Measurements from ENCODE around the gene PWWP2A. TPM values are rescaled to one million over a fixed set of nuclear protein-coding genes. Genes with fewer than 3 reads are reported as not detected.
A peak's percentile ranks its signal among the peaks of the same experiment; 100 is the strongest.

The PWWP2A gene
- total RNA-seq, 1 donor from 2014 or later, result 26.7 TPM

DNA sequence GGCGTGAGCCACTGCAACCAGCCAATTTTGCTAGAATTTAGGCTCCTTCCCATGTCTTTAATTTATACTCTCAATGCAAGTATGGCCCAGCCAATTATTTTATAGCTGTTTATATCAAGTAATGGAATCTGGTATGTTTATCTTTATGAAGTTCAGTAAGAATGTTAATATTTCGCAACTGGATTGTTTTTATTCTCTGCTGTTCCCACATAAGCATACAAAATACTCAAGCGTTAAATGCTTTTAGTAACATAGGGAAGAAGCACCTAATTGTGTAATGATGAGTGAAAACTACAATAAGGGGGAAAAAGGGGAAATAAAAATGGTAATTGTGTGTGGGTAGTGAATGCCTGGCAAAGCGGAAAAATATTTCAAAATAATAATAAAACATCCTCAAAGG lies 21.3 kb downstream of the PWWP2A start:
- TF ChIP-seq, protein P1, sequence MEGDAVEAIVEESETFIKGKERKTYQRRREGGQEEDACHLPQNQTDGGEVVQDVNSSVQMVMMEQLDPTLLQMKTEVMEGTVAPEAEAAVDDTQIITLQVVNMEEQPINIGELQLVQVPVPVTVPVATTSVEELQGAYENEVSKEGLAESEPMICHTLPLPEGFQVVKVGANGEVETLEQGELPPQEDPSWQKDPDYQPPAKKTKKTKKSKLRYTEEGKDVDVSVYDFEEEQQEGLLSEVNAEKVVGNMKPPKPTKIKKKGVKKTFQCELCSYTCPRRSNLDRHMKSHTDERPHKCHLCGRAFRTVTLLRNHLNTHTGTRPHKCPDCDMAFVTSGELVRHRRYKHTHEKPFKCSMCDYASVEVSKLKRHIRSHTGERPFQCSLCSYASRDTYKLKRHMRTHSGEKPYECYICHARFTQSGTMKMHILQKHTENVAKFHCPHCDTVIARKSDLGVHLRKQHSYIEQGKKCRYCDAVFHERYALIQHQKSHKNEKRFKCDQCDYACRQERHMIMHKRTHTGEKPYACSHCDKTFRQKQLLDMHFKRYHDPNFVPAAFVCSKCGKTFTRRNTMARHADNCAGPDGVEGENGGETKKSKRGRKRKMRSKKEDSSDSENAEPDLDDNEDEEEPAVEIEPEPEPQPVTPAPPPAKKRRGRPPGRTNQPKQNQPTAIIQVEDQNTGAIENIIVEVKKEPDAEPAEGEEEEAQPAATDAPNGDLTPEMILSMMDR (IDR thresholded peaks at IDR 0.05), result no peak
- H3K9me3 ChIP-seq, result no peaks in the 10 kb centered on the region
- no peak overlapping the region for H3K27ac ChIP-seq
- H3K4me1 ChIP-seq, result peaks cover 6% of the 10 kb centered on the region
- peaks cover 8% of the 10 kb centered on the region for H3K36me3 ChIP-seq
- intact Hi-C loops (cut with DNase I), result no loop called here
- no peaks in the 10 kb centered on the region for H3K27me3 ChIP-seq
- no peak overlapping the region for H3K4me3 ChIP-seq
- ATAC-seq (peak; percentile 65), DNase-seq (no peak)

DNA sequence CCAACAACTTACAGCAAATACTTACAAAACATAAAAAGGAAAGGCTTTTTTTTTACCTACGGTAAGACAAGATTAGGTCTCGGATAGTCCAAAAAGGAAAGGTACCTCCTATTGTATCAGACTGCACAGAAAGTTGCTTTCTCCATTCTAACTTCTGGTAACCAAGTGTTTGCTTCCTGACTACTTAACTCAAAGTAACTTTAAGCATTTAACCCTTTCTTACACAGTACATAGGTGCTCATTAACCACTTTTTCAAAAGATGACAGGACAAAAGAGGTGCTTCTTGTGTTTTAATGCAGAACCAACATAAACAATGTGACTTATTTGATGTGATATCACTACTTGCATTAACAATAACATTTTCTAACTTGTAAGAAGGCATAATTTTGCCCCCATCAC lies 23.1 kb downstream of the PWWP2A start:
- Histone ChIP-seq H3K36me3 (peaks cover 18% of the 10 kb centered on the region), H3K27me3 (no peaks in the 10 kb centered on the region), H3K4me1 (no peaks in the 10 kb centered on the region), H3K4me3 (no peak overlapping the region), H3K9me3 (no peaks in the 10 kb centered on the region), H3K27ac (peak overlapping the region; percentile 42)
- TF ChIP-seq, protein P1 (IDR thresholded peaks at IDR 0.05), result no peak
- intact Hi-C loops (cut with DNase I), result no loop called here
- ATAC-seq (peak; percentile 53), DNase-seq (no peak)

DNA sequence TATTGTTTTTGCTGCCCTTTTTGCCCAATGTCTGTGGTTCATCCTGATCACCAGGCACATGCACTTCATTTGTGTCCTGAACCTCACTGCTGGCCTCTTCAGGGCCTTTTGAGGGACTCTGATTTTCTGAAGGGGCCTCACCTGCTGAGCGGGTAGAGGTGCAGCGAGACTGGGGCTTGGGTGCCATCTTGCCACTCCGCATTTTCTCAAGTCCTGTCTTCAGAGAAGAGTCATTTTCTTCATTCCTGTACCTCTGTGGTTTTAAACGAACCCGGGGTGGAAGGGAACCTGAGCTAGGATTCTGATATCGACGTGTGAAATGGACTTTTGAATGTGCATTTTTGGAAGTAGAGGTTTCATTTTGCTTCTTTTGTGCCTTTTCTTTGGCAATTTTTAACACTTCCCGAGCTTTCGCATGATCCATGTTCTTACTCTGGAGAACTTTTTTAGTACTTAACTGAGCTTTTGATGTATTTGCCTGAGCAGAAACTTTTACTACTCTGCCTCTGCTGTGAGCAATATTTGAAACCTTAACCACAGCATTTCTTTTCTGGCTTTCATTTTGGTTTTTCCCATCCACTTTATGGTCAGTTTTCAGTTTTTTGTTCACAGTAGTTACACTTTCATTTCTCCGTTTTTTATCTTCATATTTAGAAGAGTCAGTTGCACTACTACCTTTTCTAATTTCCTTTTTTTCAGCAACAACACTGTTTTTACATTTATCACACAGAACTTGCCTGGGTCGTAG lies 26.1 kb downstream of the PWWP2A start:
- Histone ChIP-seq H3K4me1 (no peaks in the 10 kb centered on the region), H3K27ac (no peak overlapping the region), H3K36me3 (peaks cover 18% of the 10 kb centered on the region), H3K9me3 (no peaks in the 10 kb centered on the region), H3K4me3 (no peak overlapping the region), H3K27me3 (no peaks in the 10 kb centered on the region)
- intact Hi-C loops (cut with DNase I), result no loop called here
- TF ChIP-seq, protein P1 (IDR thresholded peaks at IDR 0.05), result no peak
- ATAC-seq (no peak), DNase-seq (no peak)

DNA sequence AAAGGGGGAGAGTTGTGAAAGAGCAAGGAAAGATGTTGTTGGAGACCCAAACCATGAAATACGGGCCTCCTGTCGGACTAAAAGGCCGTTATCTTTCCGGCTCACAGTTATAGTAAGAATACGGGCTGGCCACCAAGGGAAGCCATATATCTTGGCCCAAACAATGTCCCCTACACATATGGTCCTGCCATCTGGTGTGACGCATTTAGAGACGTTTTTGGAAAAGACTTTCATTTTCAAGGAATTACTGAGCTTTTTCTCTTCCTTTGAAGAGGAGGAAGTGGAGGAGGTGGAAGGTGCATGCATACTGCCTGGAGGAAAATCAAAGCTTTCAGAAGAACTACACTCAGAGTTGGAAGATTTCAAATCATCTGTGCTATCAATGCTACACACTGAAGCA lies 26.7 kb downstream of the PWWP2A start:
- intact Hi-C loops (cut with DNase I), result no loop called here
- Histone ChIP-seq H3K4me1 (no peaks in the 10 kb centered on the region), H3K9me3 (no peaks in the 10 kb centered on the region), H3K27me3 (no peaks in the 10 kb centered on the region), H3K27ac (no peak overlapping the region), H3K36me3 (peaks cover 18% of the 10 kb centered on the region), H3K4me3 (no peak overlapping the region)
- DNase-seq (no peak), ATAC-seq (no peak)
- TF ChIP-seq, protein P1 (IDR thresholded peaks at IDR 0.05), result no peak

DNA sequence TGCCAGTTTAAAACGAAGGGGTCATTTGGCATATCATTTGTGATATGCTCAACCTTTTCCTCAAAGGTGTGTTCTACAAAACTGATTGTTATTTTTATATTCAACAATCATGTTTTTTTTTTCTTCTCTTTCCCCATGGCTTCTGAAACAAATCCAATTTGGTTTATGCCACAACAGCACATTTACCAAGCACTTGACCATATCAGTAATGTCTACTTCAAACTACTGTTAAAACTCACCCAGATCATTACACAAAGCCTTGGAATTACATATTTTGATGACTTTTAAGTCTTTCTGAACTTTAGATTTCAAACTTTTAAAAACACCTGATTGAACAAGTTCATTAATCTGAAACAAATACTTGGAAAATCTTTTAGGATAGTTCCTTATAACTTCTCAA lies 29.2 kb downstream of the PWWP2A start:
- peaks cover 18% of the 10 kb centered on the region for H3K36me3 ChIP-seq
- H3K4me1 ChIP-seq, result no peaks in the 10 kb centered on the region
- H3K27ac ChIP-seq, result no peak overlapping the region
- DNase-seq (no peak), ATAC-seq (no peak)
- TF ChIP-seq, protein P1 (IDR thresholded peaks at IDR 0.05), result no peak
- H3K27me3 ChIP-seq, result no peaks in the 10 kb centered on the region
- intact Hi-C loops (cut with DNase I), result no loop called here
- H3K4me3 ChIP-seq, result no peak overlapping the region
- no peaks in the 10 kb centered on the region for H3K9me3 ChIP-seq
